HG03139 (cell line): ENCODE data around the gene ELOVL5.

Source experiments
- ATAC-seq: cut with Tn5 transposase; IDR thresholded peaks from one replicate; pipeline ENCODE4 v1.9.1; 2021; ENCODE audit not compliant: unreplicated experiment

Gene ELOVL5

GRCh38 chr6:53280207-53280606 lies 68.5 kb downstream of the ELOVL5 start:
- no peak for ATAC-seq

- ATAC-seq = no peak
These were observed 69.5 kb downstream of the ELOVL5 start for GRCh38 chr6:53279293-53279692.

- no peak for ATAC-seq
These were observed 75.4 kb downstream of the ELOVL5 start for GRCh38 chr6:53273370-53273769.

- no peak for ATAC-seq
These were observed 78.9 kb downstream of the ELOVL5 start for GRCh38 chr6:53269827-53270226.

- no peak for ATAC-seq
These were observed 79.7 kb downstream of the ELOVL5 start for GRCh38 chr6:53268858-53269608.

GRCh38 chr6:53266553-53267090 lies 82.1 kb downstream of the ELOVL5 start:
- ATAC-seq = no peak

GRCh38 chr6:53264915-53265607 lies 83.7 kb downstream of the ELOVL5 start:
- ATAC-seq = no peak

- ATAC-seq = no peak
These were observed 84.4 kb downstream of the ELOVL5 start for GRCh38 chr6:53264337-53264736.

GRCh38 chr6:53263917-53264316 lies 84.8 kb downstream of the ELOVL5 start:
- no peak for ATAC-seq

- ATAC-seq = no peak
These were observed 88.7 kb downstream of the ELOVL5 start for GRCh38 chr6:53259860-53260580.

GRCh38 chr6:53258774-53259155 lies 90.0 kb downstream of the ELOVL5 start:
- ATAC-seq = no peak

- ATAC-seq = no peak
These were observed 90.5 kb downstream of the ELOVL5 start for GRCh38 chr6:53258076-53258773.

GRCh38 chr6:53257533-53257932 lies 91.2 kb downstream of the ELOVL5 start:
- no peak for ATAC-seq

- ATAC-seq = no peak
These were observed 91.7 kb downstream of the ELOVL5 start for GRCh38 chr6:53257001-53257400.

- ATAC-seq = no peak
These were observed 96.5 kb downstream of the ELOVL5 start for GRCh38 chr6:53252177-53252692.

GRCh38 chr6:53251033-53251672 lies 97.6 kb downstream of the ELOVL5 start:
- no peak for ATAC-seq

- ATAC-seq = no peak
These were observed 98.3 kb downstream of the ELOVL5 start for GRCh38 chr6:53250176-53251032.

- ATAC-seq = no peak
These were observed 101.8 kb downstream of the ELOVL5 start for GRCh38 chr6:53246924-53247323.

GRCh38 chr6:53244958-53245357 lies 103.8 kb downstream of the ELOVL5 start:
- peak; percentile 71 for ATAC-seq
